ENCODE measurements around the gene SLK. TPM values are rescaled to one million over a fixed set of nuclear protein-coding genes. Genes with fewer than 3 reads are reported as not detected.

SLK gene
- polyA plus RNA-seq, 1 of the 3 experiments (the other 2 are of a cell fraction): 4.0 TPM

DNA sequence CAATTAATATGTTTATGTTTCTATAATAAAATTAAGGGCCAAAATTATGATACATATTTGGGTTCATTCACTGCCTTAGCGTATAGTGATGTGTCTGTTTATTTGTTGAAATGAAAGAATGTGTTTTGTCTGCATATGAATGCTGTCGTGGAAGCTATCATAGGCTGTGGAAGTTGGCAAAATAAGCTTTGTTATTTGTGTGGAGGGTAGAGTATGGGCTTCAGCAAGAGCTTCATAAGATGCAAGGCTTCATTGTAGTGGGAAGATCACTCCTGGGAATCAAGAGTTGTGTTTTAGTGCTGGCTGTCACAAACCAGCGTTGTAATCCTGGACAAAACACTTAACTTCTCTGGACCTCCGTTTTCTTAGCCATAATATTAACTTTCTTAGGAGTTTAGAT is 2.5 kb downstream of the SLK start:
- no peaks in the 10 kb centered on the region for H3K9me3 ChIP-seq
- DNase-seq: no peak
- TF ChIP-seq SMC3 (IDR thresholded peaks at IDR 0.05; ENCODE audit: low read depth, low read length) (no peak), TEAD4 (IDR thresholded peaks at IDR 0.05; ENCODE audit: borderline replicate concordance, insufficient read depth) (no peak), TCF12 (IDR thresholded peaks at IDR 0.05) (no peak), MAX (IDR thresholded peaks at IDR 0.05; ENCODE audit: low read depth) (no peak), PBX3 (IDR thresholded peaks at IDR 0.05) (no peak), IRF3 (IDR thresholded peaks at IDR 0.05; ENCODE audit: low read depth, low read length) (no peak), RCOR1 (IDR thresholded peaks at IDR 0.05; ENCODE audit: low read length) (no peak), YY1 (IDR thresholded peaks at IDR 0.05; ENCODE audit: low read depth) (no peak), GABPA (IDR thresholded peaks at IDR 0.05; ENCODE audit: low read depth) (no peak), RXRA (IDR thresholded peaks at IDR 0.05; ENCODE audit: borderline replicate concordance, low read depth) (no peak)
- TF ChIP-seq, protein P1, sequence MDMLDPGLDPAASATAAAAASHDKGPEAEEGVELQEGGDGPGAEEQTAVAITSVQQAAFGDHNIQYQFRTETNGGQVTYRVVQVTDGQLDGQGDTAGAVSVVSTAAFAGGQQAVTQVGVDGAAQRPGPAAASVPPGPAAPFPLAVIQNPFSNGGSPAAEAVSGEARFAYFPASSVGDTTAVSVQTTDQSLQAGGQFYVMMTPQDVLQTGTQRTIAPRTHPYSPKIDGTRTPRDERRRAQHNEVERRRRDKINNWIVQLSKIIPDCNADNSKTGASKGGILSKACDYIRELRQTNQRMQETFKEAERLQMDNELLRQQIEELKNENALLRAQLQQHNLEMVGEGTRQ (IDR thresholded peaks at IDR 0.05; ENCODE audit: borderline replicate concordance, low read depth, low read length): no peak
- H2AFZ ChIP-seq (ENCODE audit: low read depth): no peak overlapping the region
- peaks cover 9 to 10% of the 10 kb centered on the region in 2 experiments; a peak in 3 of 4 replicates for H3K4me1 ChIP-seq (ENCODE audit: control insufficient read depth in 1 of 2, insufficient read depth in 2 of 2, low read depth in 1 of 2, low read length in 1 of 2)
- ChIA-PET CTCF (interaction anchor here (0.8 to 2.1 kb wide), 3 partner anchors 81 to 307 kb away, joined by 3 to 6 read pairs (median 4); no protein-coding TSS in a partner anchor), POLR2A (no interaction called here)
- peak overlapping the region in 1 of 2 experiments; percentile 5; a peak in 1 of 4 replicates for H3K27ac ChIP-seq (ENCODE audit: low read depth in 2 of 2, low read length in 1 of 2)
- H3K27me3 ChIP-seq (ENCODE audit: insufficient read depth): no peaks in the 10 kb centered on the region
- no peaks in the 10 kb centered on the region for H3K9me2 ChIP-seq
- peak overlapping the region; percentile 33 to 95 for H3K4me3 ChIP-seq (ENCODE audit: low read depth in 2 of 2, low read length in 1 of 2)
- H3K36me3 ChIP-seq (replicated peaks in 1 of 2; ENCODE audit: control insufficient read depth in 1 of 2, insufficient read depth in 2 of 2, low read length in 1 of 2): peaks cover 0 to 6% of the 10 kb centered on the region in 2 experiments
- peaks cover 42% of the 10 kb centered on the region for H4K20me1 ChIP-seq (ENCODE audit: insufficient read depth)
- WGBS (ENCODE audit: low lambda C conversion rate): 43% methylated on average over 4 of the region's 4 CpGs
- peak overlapping the region; percentile 12; the same call in 1 of the 2 replicates for H3K9ac ChIP-seq
- H3F3A ChIP-seq (replicated peaks; ENCODE audit: insufficient read depth): no peaks in the 10 kb centered on the region
- H3K4me2 ChIP-seq: peak overlapping the region; percentile 78
- H3K79me2 ChIP-seq (ENCODE audit: insufficient read depth): peaks cover 69% of the 10 kb centered on the region

- Histone ChIP-seq H3K36me3 (replicated peaks in 1 of 2; ENCODE audit: control insufficient read depth in 1 of 2, insufficient read depth in 2 of 2, low read length in 1 of 2) (peaks cover 0 to 6% of the 10 kb centered on the region in 2 experiments), H3F3A (replicated peaks; ENCODE audit: insufficient read depth) (no peaks in the 10 kb centered on the region), H3K4me3 (ENCODE audit: low read depth in 2 of 2, low read length in 1 of 2) (peak overlapping the region; percentile 33 to 95), H3K4me1 (ENCODE audit: control insufficient read depth in 1 of 2, insufficient read depth in 2 of 2, low read depth in 1 of 2, low read length in 1 of 2) (peaks cover 9 to 10% of the 10 kb centered on the region in 2 experiments; a peak in 3 of 4 replicates), H3K9ac (peak overlapping the region; percentile 12; the same call in 1 of the 2 replicates), H3K9me2 (no peaks in the 10 kb centered on the region), H3K9me3 (no peaks in the 10 kb centered on the region), H2AFZ (ENCODE audit: low read depth) (no peak overlapping the region), H3K79me2 (ENCODE audit: insufficient read depth) (peaks cover 72% of the 10 kb centered on the region), H3K27me3 (ENCODE audit: insufficient read depth) (no peaks in the 10 kb centered on the region), H3K27ac (ENCODE audit: low read depth in 2 of 2, low read length in 1 of 2) (peak overlapping the region in 1 of 2 experiments; percentile 5; a peak in 1 of 4 replicates), H3K4me2 (peak overlapping the region; percentile 78), H4K20me1 (ENCODE audit: insufficient read depth) (peaks cover 45% of the 10 kb centered on the region)
- DNase-seq: no peak
- 79% methylated on average over 2 of the region's 2 CpGs for WGBS (ENCODE audit: low lambda C conversion rate)
- ChIA-PET POLR2A (no interaction called here), CTCF (interaction anchor here (0.8 to 2.1 kb wide), 4 partner anchors 13 to 307 kb away, joined by 3 to 6 read pairs (median 4); no protein-coding TSS in a partner anchor)
- TF ChIP-seq, protein P2, sequence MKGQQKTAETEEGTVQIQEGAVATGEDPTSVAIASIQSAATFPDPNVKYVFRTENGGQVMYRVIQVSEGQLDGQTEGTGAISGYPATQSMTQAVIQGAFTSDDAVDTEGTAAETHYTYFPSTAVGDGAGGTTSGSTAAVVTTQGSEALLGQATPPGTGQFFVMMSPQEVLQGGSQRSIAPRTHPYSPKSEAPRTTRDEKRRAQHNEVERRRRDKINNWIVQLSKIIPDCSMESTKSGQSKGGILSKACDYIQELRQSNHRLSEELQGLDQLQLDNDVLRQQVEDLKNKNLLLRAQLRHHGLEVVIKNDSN (IDR thresholded peaks at IDR 0.05; ENCODE audit: borderline replicate concordance, low read depth): no peak
- TF ChIP-seq RCOR1 (IDR thresholded peaks at IDR 0.05; ENCODE audit: low read length) (no peak), JUND (IDR thresholded peaks at IDR 0.05) (no peak), SIN3A (IDR thresholded peaks at IDR 0.05; ENCODE audit: borderline replicate concordance, low read depth, low read length) (no peak), CHD2 (IDR thresholded peaks at IDR 0.05; ENCODE audit: low read length, partially characterized antibody) (no peak), ZBTB33 (IDR thresholded peaks at IDR 0.05; ENCODE audit: borderline replicate concordance, low read depth) (no peak), RXRA (IDR thresholded peaks at IDR 0.05; ENCODE audit: borderline replicate concordance, low read depth) (no peak), FOSL2 (IDR thresholded peaks at IDR 0.05; ENCODE audit: borderline replicate concordance, low read depth) (no peak), MAX (IDR thresholded peaks at IDR 0.05; ENCODE audit: low read depth) (no peak), EZH2phosphoT487 (IDR thresholded peaks at IDR 0.05; ENCODE audit: borderline replicate concordance, low read depth) (no peak)
These were observed 3.1 kb downstream of the SLK start for GRCh38 chr10:103969857-103970627.
